GM21825 (cell line): Measurements from ENCODE around the gene MOCS3.

Experiments
- ATAC-seq: cut with Tn5 transposase; IDR thresholded peaks from one replicate; pipeline ENCODE4 v1.9.1; 2021; ENCODE audit warnings: mild to moderate bottlenecking, moderate library complexity; ENCODE audit not compliant: unreplicated experiment

MOCS3 gene

DNA sequence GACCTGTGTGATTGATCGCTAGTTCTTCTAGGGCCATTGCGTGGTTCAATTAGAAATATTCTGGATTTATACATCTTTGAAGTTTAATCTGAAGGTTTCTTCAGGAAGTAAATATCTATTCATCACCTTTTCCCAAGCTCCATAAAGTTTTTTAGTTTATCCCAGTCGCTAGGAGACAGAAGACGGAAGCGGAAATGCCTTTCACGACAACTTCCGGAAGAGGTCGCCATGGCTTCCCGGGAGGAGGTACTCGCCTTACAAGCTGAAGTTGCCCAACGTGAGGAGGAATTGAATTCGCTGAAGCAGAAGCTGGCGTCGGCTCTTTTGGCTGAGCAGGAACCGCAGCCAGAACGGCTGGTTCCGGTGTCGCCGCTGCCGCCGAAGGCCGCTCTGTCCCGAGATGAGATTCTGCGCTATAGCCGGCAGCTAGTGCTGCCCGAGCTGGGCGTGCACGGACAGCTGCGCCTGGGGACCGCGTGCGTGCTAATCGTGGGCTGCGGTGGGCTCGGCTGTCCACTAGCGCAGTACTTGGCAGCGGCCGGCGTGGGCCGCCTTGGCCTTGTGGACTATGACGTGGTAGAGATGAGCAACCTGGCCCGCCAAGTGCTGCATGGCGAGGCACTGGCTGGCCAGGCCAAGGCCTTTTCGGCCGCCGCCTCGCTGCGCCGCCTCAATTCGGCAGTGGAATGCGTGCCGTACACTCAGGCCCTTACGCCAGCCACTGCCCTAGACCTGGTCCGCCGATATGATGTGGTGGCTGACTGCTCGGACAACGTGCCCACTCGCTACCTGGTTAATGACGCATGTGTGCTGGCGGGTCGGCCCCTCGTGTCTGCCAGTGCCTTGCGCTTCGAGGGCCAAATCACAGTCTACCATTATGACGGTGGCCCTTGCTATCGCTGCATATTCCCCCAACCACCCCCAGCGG is at the start of gene MOCS3:
MOCS3 (plus strand) TSS at position 204 of the 928 bp plus-strand sequence; CDS start at position 229, 25 bp downstream.
- peak; percentile 70 for ATAC-seq

GRCh38 chr20:50909413-50909812 is 49.2 kb upstream of the MOCS3 start:
- ATAC-seq: no peak

- no peak for ATAC-seq
Observed at GRCh38 chr20:50911030-50911429, 47.6 kb upstream of the MOCS3 start.

GRCh38 chr20:50911716-50912115 is 46.9 kb upstream of the MOCS3 start:
- ATAC-seq: peak; percentile 50

GRCh38 chr20:50913690-50914375 is 44.8 kb upstream of the MOCS3 start:
- ATAC-seq: no peak

DNA sequence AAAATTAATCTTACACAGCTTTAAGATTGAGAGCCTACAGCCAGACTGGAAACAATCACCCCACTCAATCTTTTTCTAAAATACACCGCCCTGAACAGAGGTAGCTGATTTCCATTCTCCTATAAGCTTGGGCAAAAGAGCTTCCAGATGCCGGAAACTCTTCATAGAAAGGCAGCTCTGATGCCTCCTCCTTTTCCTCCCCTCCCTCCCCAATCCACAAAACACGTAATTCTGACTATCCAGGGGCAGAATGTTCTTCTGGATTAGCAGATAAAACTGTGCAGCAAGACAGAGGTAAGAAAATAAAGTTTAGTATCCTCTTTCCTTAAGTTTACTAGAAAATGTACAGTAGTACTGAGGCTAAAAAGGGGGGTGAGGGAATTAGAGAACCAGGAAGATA is 43.2 kb upstream of the MOCS3 start:
- no peak for ATAC-seq

- ATAC-seq: no peak
Observed at GRCh38 chr20:50916257-50916656, 42.4 kb upstream of the MOCS3 start.

DNA sequence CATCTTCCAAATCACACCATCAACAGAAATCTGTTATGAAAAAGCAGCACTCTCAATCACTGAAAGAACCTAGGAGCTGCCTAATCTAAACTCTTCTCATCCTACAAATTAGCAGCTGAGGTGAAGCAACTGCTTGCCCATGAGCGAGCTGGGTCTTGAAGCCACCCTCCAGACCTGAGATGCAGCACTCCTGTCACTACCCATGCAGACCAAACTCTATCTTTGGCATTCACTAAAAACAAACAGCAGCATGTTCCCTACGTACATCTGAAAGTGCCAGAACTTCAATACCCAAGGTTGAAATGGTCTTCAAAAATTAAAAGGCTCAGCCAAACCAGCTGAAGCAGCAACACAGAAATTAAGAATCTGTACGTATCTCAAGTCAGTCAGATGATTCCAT is 41.7 kb upstream of the MOCS3 start:
- ATAC-seq: no peak

GRCh38 chr20:50918403-50918802 is 40.2 kb upstream of the MOCS3 start:
- ATAC-seq: no peak

GRCh38 chr20:50919567-50919966 is 39.1 kb upstream of the MOCS3 start:
- no peak for ATAC-seq

GRCh38 chr20:50920997-50921396 is 37.6 kb upstream of the MOCS3 start:
- no peak for ATAC-seq

GRCh38 chr20:50921803-50922501 is 36.7 kb upstream of the MOCS3 start:
- no peak for ATAC-seq

DNA sequence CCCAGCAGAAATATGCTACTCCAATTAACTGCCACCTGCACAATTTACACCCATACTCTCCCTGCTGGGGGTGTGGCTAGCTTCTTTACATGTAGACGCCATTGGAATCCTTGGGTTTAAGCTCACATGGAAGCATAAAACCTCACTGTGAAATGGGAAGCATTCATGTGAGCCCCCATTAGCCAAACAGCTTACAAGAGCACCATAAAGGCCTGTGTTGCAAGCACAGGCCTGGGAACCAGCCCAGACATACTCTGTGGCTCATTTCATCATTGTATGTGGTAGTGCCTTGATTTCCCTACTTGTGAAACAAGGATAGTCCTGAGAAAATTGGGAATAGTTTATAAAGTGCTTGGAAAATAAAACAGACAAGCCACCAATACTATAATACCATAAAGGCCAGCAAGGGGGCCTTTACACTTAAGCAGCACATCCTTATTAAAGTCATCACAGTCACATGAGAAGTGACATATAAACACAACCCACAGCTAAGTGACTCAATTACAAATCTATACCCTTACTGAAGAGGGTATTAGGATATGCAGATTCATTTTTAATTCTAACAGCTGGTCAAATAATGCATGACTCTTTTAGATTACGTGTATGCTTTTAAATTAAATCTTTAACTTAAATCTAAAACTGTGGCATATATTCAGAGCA is 34.2 kb upstream of the MOCS3 start:
- ATAC-seq: no peak

- no peak for ATAC-seq
Observed at GRCh38 chr20:50926530-50926929, 32.1 kb upstream of the MOCS3 start.

- no peak for ATAC-seq
Observed at GRCh38 chr20:50928469-50928868, 30.1 kb upstream of the MOCS3 start.

DNA sequence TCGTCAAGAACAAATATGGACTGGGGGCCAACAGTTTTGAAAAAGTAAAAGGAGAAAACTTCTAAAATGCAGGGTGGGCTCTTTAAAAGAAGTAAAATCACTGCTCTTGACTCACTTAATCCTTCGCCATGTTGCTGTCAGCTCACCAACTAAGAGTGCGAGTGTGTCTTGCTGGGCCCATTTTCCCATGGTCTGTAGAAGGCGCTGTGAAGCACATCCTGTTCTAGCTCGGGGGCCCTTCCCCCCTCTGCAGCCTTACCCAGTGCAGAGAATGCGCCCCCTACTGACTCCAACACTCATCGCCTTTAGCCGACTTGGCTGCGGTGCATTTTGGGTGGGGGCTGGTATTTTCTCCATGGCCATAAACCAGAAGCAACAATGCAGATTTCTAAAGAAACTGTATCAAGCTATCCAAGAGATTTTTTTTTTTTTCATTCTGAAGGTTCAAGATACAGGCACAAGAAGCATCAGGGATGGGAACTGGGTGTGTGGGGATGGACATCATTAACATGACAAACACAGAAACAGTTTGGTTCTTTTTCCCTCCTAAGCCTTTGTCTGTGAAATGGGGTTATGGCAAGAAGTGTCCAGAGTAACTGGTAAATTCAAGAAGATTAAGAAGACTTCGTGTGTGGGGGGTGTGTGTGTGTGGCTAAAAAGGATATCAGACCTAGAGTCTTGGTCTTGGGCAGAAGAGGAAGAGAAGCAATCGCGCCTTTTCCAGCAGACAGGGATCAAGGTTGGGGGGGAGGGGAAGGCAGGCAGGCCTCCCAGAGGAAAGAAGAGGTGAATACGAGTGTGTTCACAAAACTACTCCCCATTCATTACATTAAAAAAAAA is 29.1 kb upstream of the MOCS3 start:
- peak; percentile 56 for ATAC-seq

GRCh38 chr20:50930139-50930975 is 28.3 kb upstream of the MOCS3 start:
- ATAC-seq: peak; percentile 17

DNA sequence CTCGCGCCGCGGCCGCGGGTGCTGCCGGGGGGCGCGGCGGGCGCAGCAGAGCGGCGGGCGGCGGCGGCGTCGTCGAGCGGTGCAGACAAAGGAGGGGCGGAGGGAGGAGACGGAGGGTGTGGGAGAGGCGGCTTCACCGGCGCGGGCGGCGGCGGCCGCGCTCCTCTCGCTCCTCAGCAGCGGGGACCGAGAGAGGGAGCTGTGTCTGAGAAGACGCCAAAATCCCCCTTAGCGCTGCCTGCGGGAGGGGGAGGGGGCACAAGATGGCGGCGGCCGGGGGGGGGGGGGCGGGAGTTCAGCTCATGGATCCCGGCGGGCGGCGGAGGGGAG is 27.7 kb upstream of the MOCS3 start:
- ATAC-seq: peak; percentile 16

- peak; percentile 51 for ATAC-seq
Observed at GRCh38 chr20:50931306-50932015, 27.2 kb upstream of the MOCS3 start, which contains the start of gene ADNP. TSS of gene ADNP (minus strand) at chr20:50931437. CDS start at chr20:50903996, 27,441 bp downstream.
